ENCODE measurements around the gene STK33. TPM values are rescaled to one million over a fixed set of nuclear protein-coding genes. Genes with fewer than 3 reads are reported as not detected.

STK33 gene
- total RNA-seq, 1 experiment from 2014 or later = 19.5 TPM

DNA sequence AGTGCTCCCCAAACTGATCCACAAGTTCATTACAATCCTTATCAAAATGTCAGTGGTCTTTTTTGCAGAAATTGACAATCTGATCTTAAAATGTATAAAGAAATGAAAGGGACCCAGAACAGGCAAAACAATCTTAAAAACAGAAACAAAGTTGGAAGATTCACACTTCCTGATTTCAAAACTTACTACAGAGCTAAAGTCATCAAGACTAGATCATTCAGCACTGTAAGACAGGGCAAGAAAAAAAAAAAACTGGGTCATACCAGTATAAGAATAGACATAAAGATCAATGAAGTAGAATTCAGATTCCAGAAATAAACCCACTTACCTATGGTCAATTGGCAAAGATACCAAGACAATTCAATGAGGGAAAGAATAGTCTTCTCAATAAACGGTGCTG lies 4.5 kb upstream of the STK33 start:
- H3T11ph ChIP-seq (ENCODE audit: low read length) = no peak overlapping the region
- no peak overlapping the region for H4K91ac ChIP-seq (ENCODE audit: insufficient read length, low read depth, low read length)
- no peak overlapping the region for H3K14ac ChIP-seq (ENCODE audit: insufficient read depth, low read length)
- Mint-ChIP-seq H3K36me3 (ENCODE audit: insufficient read depth in 1 of 3, low read depth in 3 of 3) (no peaks in the 10 kb centered on the region), H3K9me3 (no peaks in the 10 kb centered on the region), H3K27me3 (ENCODE audit: low read depth) (no peaks in the 10 kb centered on the region; the same call in 1 of the 2 replicates), H3K4me1 (peaks cover 10 to 16% of the 10 kb centered on the region in 2 experiments), H3K27ac (no peak overlapping the region), H3K4me3 (no peak overlapping the region)
- no peak for DNase-seq
- H3K27ac ChIP-seq (ENCODE audit: insufficient read length, low read depth, low read length) = no peak overlapping the region
- H3K79me2 ChIP-seq (ENCODE audit: insufficient read depth, low read length) = no peaks in the 10 kb centered on the region
- no peak overlapping the region for H2AK5ac ChIP-seq (ENCODE audit: insufficient read length, low read length)
- no peak overlapping the region for H3K9ac ChIP-seq (ENCODE audit: extremely low read depth, insufficient read length, low read length)
- H3K4ac ChIP-seq (ENCODE audit: low read depth, low read length) = no peak overlapping the region
- peaks cover 9% of the 10 kb centered on the region for H3K23me2 ChIP-seq (ENCODE audit: insufficient read length, low read depth, low read length, poor library complexity, severe bottlenecking)
- no peak overlapping the region for H3K4me2 ChIP-seq (ENCODE audit: insufficient read depth, insufficient read length, low read length)
- H2BK120ac ChIP-seq (ENCODE audit: low read depth, low read length, poor library complexity, severe bottlenecking) = no peak overlapping the region
- no peak overlapping the region for H2BK5ac ChIP-seq (ENCODE audit: insufficient read length, low read length)
- TF ChIP-seq, protein P1, sequence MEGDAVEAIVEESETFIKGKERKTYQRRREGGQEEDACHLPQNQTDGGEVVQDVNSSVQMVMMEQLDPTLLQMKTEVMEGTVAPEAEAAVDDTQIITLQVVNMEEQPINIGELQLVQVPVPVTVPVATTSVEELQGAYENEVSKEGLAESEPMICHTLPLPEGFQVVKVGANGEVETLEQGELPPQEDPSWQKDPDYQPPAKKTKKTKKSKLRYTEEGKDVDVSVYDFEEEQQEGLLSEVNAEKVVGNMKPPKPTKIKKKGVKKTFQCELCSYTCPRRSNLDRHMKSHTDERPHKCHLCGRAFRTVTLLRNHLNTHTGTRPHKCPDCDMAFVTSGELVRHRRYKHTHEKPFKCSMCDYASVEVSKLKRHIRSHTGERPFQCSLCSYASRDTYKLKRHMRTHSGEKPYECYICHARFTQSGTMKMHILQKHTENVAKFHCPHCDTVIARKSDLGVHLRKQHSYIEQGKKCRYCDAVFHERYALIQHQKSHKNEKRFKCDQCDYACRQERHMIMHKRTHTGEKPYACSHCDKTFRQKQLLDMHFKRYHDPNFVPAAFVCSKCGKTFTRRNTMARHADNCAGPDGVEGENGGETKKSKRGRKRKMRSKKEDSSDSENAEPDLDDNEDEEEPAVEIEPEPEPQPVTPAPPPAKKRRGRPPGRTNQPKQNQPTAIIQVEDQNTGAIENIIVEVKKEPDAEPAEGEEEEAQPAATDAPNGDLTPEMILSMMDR (conservative IDR thresholded peaks at IDR 0.05) = no peak
- H2AFZ ChIP-seq (ENCODE audit: low read length) = no peak overlapping the region
- H3K27me3 ChIP-seq (ENCODE audit: insufficient read depth, low read length) = no peaks in the 10 kb centered on the region
- no peak overlapping the region for H3K23ac ChIP-seq (ENCODE audit: insufficient read length, low read depth, low read length)
- H4K5ac ChIP-seq (ENCODE audit: insufficient read length, low read depth, low read length) = no peak overlapping the region
- H4K20me1 ChIP-seq (ENCODE audit: control insufficient read depth, insufficient read depth, insufficient read length) = no peaks in the 10 kb centered on the region
- no peaks in the 10 kb centered on the region for H3K79me1 ChIP-seq (ENCODE audit: insufficient read depth, low read depth, low read length, poor library complexity, severe bottlenecking)
- no peak overlapping the region for H4K8ac ChIP-seq (replicated peaks; ENCODE audit: insufficient read length, low read depth, low read length)
- WGBS (ENCODE audit: extremely low coverage, insufficient read length, low lambda C conversion rate) = no CpG with 5 or more reads among the region's 1 CpG
- H2BK12ac ChIP-seq (ENCODE audit: insufficient read length, low read depth, low read length) = no peak overlapping the region
- H2BK20ac ChIP-seq (ENCODE audit: low read depth, low read length, poor library complexity, severe bottlenecking) = no peak overlapping the region
- H3K9me3 ChIP-seq (ENCODE audit: control insufficient read depth, low read depth, low read length) = no peaks in the 10 kb centered on the region
- no peaks in the 10 kb centered on the region for H3K4me1 ChIP-seq (ENCODE audit: insufficient read depth, low read length)
- no peak overlapping the region for H3K18ac ChIP-seq (ENCODE audit: insufficient read length, low read depth, low read length)
- no peak overlapping the region for H3K56ac ChIP-seq (ENCODE audit: insufficient read length, low read depth, low read length)
- H2BK15ac ChIP-seq (ENCODE audit: low read depth, low read length) = no peak overlapping the region

Data from H9 (cell line).